Cardiac muscle cell (in vitro differentiated cells and primary cell): ENCODE results near the gene SET. TPM values are rescaled to one million over a fixed set of nuclear protein-coding genes. Genes with fewer than 3 reads are reported as not detected.
A peak's percentile ranks its signal among the peaks of the same experiment; 100 is the strongest.
"Not testable (repeated sequence)": the region's sequence is repeated elsewhere in the genome, so short reads cannot be mapped to it uniquely, and the experiment has no call there.

ENCODE experiments used
- DNase-seq, 2 donors: peaks; one replicate each; pipeline versions ENCODE4 v3.0.0 to v3.0.0-alpha.2; 2010 to 2017; ENCODE audit warnings: low read depth in 1 of 2, low spot score in 1 of 2
- H3K27ac ChIP-seq: fragments of 200-600 bp; sonication (generic); 2 replicates; pipeline ENCODE4 v1.5.1; 2016
- H3K27me3 ChIP-seq: fragments of 200-600 bp; sonication (generic); 2 replicates; pipeline ENCODE4 v1.6.0; 2016; ENCODE audit warnings: control low read depth
- H3K36me3 ChIP-seq: fragments of 200-600 bp; sonication (generic); 2 replicates; pipeline ENCODE4 v1.5.1; 2016; ENCODE audit warnings: control low read depth
- H3K4me1 ChIP-seq: fragments of 200-600 bp; sonication (generic); 2 replicates; pipeline ENCODE4 v1.8.1; 2017; ENCODE audit warnings: low read depth, mild to moderate bottlenecking, mixed run types
- H3K4me3 ChIP-seq: fragments of 200-600 bp; sonication (generic); 2 replicates; pipeline ENCODE4 v1.5.1; 2016; ENCODE audit warnings: mild to moderate bottlenecking
- H3K9me3 ChIP-seq: fragments of 200-600 bp; sonication (generic); 2 replicates; pipeline ENCODE4 v1.5.1; 2017; ENCODE audit warnings: low read depth, mild to moderate bottlenecking, control low read depth
- polyA plus RNA-seq: library from polyadenylated mRNA; unstranded; fragments of >200 nt; fragmentation: Nextera tagmentation; extraction: Ambion mirVana; gene quantifications from 2 replicates; pipeline ENCODE4 v1.2.1, GENCODE V29; 2016
- total RNA-seq: library from RNA; depleted of rRNA; stranded (reverse); fragments of >200 nt; gene quantifications from 2 replicates; pipeline ENCODE4 v1.2.3, GENCODE V29; 2016
- TF ChIP-seq, protein P1 (sequence below): IDR thresholded peaks from 2 replicates; pipeline ENCODE4 v1.5.1; 2012; ENCODE audit warnings: low read depth, mild to moderate bottlenecking, low read length

SET gene, protein sequence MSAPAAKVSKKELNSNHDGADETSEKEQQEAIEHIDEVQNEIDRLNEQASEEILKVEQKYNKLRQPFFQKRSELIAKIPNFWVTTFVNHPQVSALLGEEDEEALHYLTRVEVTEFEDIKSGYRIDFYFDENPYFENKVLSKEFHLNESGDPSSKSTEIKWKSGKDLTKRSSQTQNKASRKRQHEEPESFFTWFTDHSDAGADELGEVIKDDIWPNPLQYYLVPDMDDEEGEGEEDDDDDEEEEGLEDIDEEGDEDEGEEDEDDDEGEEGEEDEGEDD
- total RNA-seq (335 and 481 TPM in 2 replicates), polyA plus RNA-seq (227 and 262 TPM in 2 replicates)

DNA sequence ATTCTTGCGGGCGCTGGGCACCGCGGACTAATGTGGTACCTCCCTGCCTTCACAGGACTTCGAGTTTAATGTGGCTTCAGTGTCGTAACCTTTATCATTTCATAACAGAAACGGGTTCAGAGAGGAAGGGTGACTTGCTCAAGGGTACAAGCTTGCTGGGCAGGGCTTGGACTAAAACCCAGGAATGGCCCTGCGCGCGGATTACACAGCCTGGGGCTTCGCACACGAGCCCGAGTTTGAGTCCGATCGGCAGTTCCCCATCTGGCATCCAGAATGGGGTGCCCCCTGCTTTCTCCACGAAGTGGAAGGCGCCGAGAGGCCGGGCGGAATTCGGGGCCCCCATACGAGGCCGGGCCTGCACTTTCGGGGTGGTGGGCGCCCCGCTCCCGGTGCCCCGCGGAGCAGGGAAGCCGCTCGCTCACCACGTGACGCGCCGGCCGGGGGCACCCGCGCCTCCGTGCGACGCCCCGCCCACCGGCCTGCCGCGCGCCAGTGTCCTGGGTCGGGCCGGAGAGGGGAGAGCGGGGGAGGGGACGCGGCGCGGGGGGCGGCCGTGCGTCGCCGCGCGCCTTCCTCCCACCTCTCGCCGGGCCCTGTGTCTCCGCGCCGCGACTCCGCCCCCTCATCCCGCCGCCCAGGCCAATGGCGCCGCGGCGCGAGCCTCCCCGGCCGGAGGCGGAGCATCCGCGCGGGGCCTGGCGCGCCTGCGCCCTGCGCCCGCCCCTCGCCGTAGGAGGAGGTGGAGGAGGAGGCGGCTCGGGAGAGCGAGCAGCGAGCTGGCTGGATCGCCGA, at the start of gene SET:
TSS of gene SET (plus strand) at position 722 of the 792 bp plus-strand sequence. CDS start 361 bp downstream, outside the sequence.
- Histone ChIP-seq H3K27ac (peak within 1 kb of the TSS; percentile 99), H3K27me3 (no peaks in the 10 kb centered on the region), H3K36me3 (peaks cover 21% of the 10 kb centered on the region), H3K4me1 (peaks cover 21% of the 10 kb centered on the region), H3K4me3 (peak within 1 kb of the TSS; percentile 91), H3K9me3 (no peaks in the 10 kb centered on the region)
- DNase-seq = peak; percentile 97 to 98
- TF ChIP-seq, protein P1, sequence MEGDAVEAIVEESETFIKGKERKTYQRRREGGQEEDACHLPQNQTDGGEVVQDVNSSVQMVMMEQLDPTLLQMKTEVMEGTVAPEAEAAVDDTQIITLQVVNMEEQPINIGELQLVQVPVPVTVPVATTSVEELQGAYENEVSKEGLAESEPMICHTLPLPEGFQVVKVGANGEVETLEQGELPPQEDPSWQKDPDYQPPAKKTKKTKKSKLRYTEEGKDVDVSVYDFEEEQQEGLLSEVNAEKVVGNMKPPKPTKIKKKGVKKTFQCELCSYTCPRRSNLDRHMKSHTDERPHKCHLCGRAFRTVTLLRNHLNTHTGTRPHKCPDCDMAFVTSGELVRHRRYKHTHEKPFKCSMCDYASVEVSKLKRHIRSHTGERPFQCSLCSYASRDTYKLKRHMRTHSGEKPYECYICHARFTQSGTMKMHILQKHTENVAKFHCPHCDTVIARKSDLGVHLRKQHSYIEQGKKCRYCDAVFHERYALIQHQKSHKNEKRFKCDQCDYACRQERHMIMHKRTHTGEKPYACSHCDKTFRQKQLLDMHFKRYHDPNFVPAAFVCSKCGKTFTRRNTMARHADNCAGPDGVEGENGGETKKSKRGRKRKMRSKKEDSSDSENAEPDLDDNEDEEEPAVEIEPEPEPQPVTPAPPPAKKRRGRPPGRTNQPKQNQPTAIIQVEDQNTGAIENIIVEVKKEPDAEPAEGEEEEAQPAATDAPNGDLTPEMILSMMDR = no peak

DNA sequence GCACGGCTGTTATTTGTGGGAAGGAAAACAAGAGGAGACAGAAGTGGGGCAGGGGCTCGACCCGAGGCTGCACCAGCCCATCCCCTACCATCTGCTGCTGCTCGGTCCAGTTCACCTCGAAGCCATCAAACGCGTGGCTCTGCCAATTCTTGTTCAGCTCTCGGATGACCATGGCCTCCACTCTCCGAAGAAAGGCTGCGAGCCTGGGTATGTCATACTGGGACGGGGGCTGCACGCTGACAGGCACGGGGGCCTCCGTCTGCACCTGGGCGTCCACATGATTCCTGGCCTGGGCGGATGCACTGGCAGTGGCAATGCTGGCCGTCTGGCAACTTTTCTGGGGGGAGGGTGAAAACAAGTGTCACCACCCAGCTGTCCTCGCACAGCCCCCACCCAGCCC, 48.4 kb upstream of the SET start:
- Histone ChIP-seq H3K4me3 (no peak overlapping the region), H3K36me3 (no peaks in the 10 kb centered on the region), H3K27ac (no peak overlapping the region), H3K4me1 (peaks cover 8% of the 10 kb centered on the region), H3K9me3 (no peaks in the 10 kb centered on the region), H3K27me3 (no peaks in the 10 kb centered on the region)
- TF ChIP-seq, protein P1 = no peak
- DNase-seq = no peak

DNA sequence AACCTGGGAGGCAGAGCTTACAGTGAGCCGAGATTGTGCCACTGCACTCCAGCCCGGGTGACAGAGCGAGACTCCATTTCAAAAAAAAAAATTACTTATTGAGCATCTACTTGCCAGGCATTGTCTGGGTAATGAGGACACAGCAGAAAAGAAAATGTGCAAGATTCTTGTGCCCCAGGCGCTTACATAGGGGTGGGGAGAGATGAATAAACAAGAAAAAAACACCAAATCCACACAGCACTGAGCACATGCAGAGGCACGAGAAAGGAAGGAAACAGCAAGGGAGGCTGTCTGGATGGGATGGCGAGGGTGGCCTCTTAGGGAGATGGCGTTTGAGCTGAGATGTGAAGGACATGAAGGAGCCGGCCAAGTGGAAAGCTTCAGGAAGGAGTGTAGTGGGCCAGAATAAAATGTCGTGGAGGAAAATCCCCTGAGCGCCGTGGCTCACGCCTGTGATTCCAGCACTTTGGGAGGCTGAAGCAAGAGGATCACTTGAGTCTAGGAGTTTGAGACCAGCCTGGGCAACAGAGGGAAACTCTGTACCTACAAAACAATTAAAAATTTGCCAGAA, 46.3 kb upstream of the SET start:
- no peak overlapping the region for H3K4me3 ChIP-seq
- H3K27ac ChIP-seq = no peak overlapping the region
- H3K27me3 ChIP-seq = no peaks in the 10 kb centered on the region
- DNase-seq = no peak
- no peaks in the 10 kb centered on the region for H3K4me1 ChIP-seq
- TF ChIP-seq, protein P1 = no peak
- no peaks in the 10 kb centered on the region for H3K36me3 ChIP-seq
- no peaks in the 10 kb centered on the region for H3K9me3 ChIP-seq

DNA sequence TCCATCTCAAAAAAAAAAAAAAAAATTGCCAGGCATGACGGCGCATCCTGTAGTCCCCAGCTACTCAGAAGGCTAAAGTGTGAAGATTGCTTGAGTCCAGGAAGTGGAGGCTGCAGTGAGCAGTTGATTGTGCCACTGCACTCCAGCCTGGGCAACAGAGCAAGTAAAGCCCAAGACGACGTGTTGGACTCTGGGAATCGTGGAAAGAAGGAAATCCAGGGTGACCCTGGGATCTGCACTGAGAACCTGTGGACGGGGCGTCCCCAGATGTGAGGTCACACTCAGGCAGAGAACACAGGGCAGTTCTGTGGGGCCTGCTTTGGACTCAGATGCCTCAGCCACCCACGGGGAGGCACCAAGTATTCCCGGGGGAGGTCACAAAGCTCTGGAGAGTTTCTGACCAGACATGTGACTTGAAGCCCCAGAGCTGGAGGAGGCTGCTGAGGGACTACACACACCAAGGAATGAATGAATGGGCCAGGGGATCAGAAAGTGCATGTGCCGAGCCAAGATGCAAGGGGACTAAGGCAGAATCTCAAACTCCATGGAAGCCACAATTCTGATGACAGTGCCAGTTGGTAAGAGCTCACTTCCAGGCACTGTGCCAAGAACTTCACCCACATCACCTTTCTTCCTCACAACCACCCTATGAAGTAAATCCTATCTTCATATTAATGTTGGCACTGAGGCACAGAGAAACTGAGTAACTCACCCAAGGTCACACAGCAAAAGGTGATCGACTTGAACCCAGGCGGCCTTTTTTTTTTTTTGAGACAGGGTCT, 45.3 kb upstream of the SET start:
- TF ChIP-seq, protein P1 = no peak
- H3K9me3 ChIP-seq = no peaks in the 10 kb centered on the region
- H3K27ac ChIP-seq = no peak overlapping the region
- no peaks in the 10 kb centered on the region for H3K27me3 ChIP-seq
- no peaks in the 10 kb centered on the region for H3K36me3 ChIP-seq
- no peak overlapping the region for H3K4me3 ChIP-seq
- DNase-seq = no peak
- no peaks in the 10 kb centered on the region for H3K4me1 ChIP-seq

DNA sequence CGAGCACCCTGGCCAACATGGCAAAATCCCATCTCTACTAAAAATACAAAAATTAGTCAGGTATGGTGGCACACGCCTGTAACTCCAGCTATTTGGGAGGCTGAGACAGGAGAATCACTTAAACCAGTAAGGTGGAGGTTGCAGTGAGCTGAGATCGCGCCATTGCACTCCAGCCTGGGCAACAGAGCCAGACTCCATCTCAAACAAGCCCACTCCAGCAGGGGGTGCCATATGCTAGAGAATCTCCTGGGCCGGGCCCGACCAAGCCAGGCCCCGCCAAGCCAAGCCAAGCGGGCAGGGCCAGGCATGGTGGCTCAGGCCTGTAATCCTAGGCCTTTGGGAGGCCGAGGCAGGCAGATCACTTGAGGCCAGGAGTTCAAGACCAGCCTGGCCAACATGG, 40.8 kb upstream of the SET start:
- H3K4me1 ChIP-seq, H3K27ac ChIP-seq, H3K27me3 ChIP-seq, H3K9me3 ChIP-seq, H3K36me3 ChIP-seq, H3K4me3 ChIP-seq: not testable (repeated sequence)
- peak in 1 of 2 donors; percentile 61 for DNase-seq
- TF ChIP-seq, protein P1 = peak; percentile 25
